HEK293 (cell line): Measurements from ENCODE around the gene MRNIP.

Experiments used
- CTCF ChIA-PET: fragments of 350-600 bp; formaldehyde crosslinking; extraction: SDS; loops from one replicate; lab custom pipeline; 2021; ENCODE audit warnings: antibody characterized with exemption; lab: Yijun Ruan, JAX
- POLR2A ChIA-PET: fragments of 300-600 bp; formaldehyde crosslinking; extraction: SDS; loops from one replicate; lab custom pipeline; 2020; ENCODE audit warnings: antibody characterized with exemption, inconsistent platforms; lab: Yijun Ruan, JAX
- H3K27ac ChIP-seq: fragments of 200-500 bp; sonication (Bioruptor generic); 2 replicates; pipeline ENCODE4 v1.5.1; 2014; ENCODE audit warnings: low read depth, low read length, control low read depth, inconsistent platforms; ENCODE audit errors: extremely low read depth
- H3K36me3 ChIP-seq, 2 experiments: fragments of 200-500 bp in 1 of 2; sonication (Bioruptor generic) in 1 of 2; 1 replicate in 1 of 2; 2 replicates in 1 of 2; pipeline ENCODE4 v1.5.1; 2014 to 2017; ENCODE audit warnings: inconsistent platforms in 2 of 2, low read length in 2 of 2; ENCODE audit not compliant: control insufficient read depth in 2 of 2, insufficient read depth in 1 of 2
- H3K4me1 ChIP-seq: fragments of 200-500 bp; sonication (Bioruptor generic); 2 replicates; pipeline ENCODE4 v1.5.1; 2014; ENCODE audit warnings: mild to moderate bottlenecking, low read length, inconsistent platforms; ENCODE audit not compliant: control insufficient read depth, insufficient read depth
- H3K4me3 ChIP-seq: 2 replicates; pipeline ENCODE4 v1.5.1; 2011; ENCODE audit warnings: low read depth, mild to moderate bottlenecking, control low read depth, low read length, moderate library complexity
- H3K9me3 ChIP-seq: fragments of 200-500 bp; sonication (Bioruptor generic); 2 replicates; pipeline ENCODE4 v1.5.1; 2014; ENCODE audit warnings: low read depth, low read length, inconsistent platforms; ENCODE audit not compliant: control insufficient read depth, insufficient read depth
- GLIS1 ChIP-seq: fragments of 450-650 bp; formaldehyde crosslinking; IDR thresholded peaks from 2 replicates; pipeline ENCODE4 v1.5.1; 2016; ENCODE audit warnings: missing biosample characterization, missing genetic modification characterization
- IKZF3 ChIP-seq: fragments of 450-650 bp; IDR thresholded peaks from 2 replicates; pipeline ENCODE4 v1.5.0; 2018; ENCODE audit warnings: missing biosample characterization, mild to moderate bottlenecking, missing genetic modification characterization, moderate library complexity
- INSM2 ChIP-seq: fragments of 450-650 bp; formaldehyde crosslinking; IDR thresholded peaks from 2 replicates; pipeline ENCODE4 v1.5.1; 2016; ENCODE audit warnings: missing biosample characterization, missing genetic modification characterization
- KLF1 ChIP-seq: fragments of 450-650 bp; formaldehyde crosslinking; IDR thresholded peaks from 2 replicates; pipeline ENCODE4 v1.5.1; 2016; ENCODE audit warnings: missing biosample characterization, missing genetic modification characterization
- KLF17 ChIP-seq: fragments of 450-650 bp; formaldehyde crosslinking; IDR thresholded peaks from 2 replicates; pipeline ENCODE4 v1.5.1; 2016; ENCODE audit warnings: missing biosample characterization, missing genetic modification characterization
- PRDM1 ChIP-seq: fragments of 450-650 bp; formaldehyde crosslinking; IDR thresholded peaks from 2 replicates; pipeline ENCODE4; 2016; ENCODE audit warnings: missing biosample characterization, missing genetic modification characterization
- SCRT1 ChIP-seq: fragments of 450-650 bp; formaldehyde crosslinking; IDR thresholded peaks from 2 replicates; pipeline ENCODE4 v1.5.1; 2016; ENCODE audit warnings: missing biosample characterization, missing genetic modification characterization, borderline replicate concordance
- ZBTB17 ChIP-seq: fragments of 450-650 bp; formaldehyde crosslinking; IDR thresholded peaks from 2 replicates; pipeline ENCODE4 v1.5.1; 2016; ENCODE audit warnings: missing biosample characterization, missing genetic modification characterization
- ZBTB26 ChIP-seq: fragments of 450-650 bp; formaldehyde crosslinking; optimal IDR thresholded peaks from 2 replicates; pipeline ENCODE3; 2016; ENCODE audit warnings: missing biosample characterization, mild to moderate bottlenecking, missing genetic modification characterization
- ZBTB48 ChIP-seq: fragments of 450-650 bp; formaldehyde crosslinking; IDR thresholded peaks from 2 replicates; pipeline ENCODE4 v1.5.1; 2016; ENCODE audit warnings: missing biosample characterization, missing genetic modification characterization
- ZBTB8A ChIP-seq: fragments of 450-650 bp; formaldehyde crosslinking; IDR thresholded peaks from 2 replicates; pipeline ENCODE4 v1.5.1; 2016; ENCODE audit warnings: missing biosample characterization, missing genetic modification characterization
- ZNF155 ChIP-seq: fragments of 450-650 bp; formaldehyde crosslinking; IDR thresholded peaks from 2 replicates; pipeline ENCODE4 v1.5.1; 2016; ENCODE audit warnings: missing biosample characterization, missing genetic modification characterization
- ZNF18 ChIP-seq: fragments of 450-650 bp; formaldehyde crosslinking; IDR thresholded peaks from 2 replicates; pipeline ENCODE4 v1.5.1; 2016; ENCODE audit warnings: missing biosample characterization, missing genetic modification characterization
- ZNF184 ChIP-seq: fragments of 450-650 bp; IDR thresholded peaks from 2 replicates; pipeline ENCODE4 v1.5.1; 2018; ENCODE audit warnings: missing biosample characterization, mild to moderate bottlenecking, missing genetic modification characterization
- ZNF423 ChIP-seq: fragments of 450-650 bp; formaldehyde crosslinking; IDR thresholded peaks from 2 replicates; pipeline ENCODE4 v1.5.1; 2016; ENCODE audit warnings: missing biosample characterization, missing genetic modification characterization
- ZNF449 ChIP-seq: fragments of 450-650 bp; formaldehyde crosslinking; IDR thresholded peaks from 2 replicates; pipeline ENCODE4 v1.5.1; 2017; ENCODE audit warnings: missing biosample characterization, mild to moderate bottlenecking, missing genetic modification characterization, moderate library complexity
- ZNF549 ChIP-seq: fragments of 450-650 bp; IDR thresholded peaks from 2 replicates; pipeline ENCODE4 v1.5.1; 2018; ENCODE audit warnings: missing biosample characterization, missing genetic modification characterization, mild to moderate bottlenecking, inconsistent platforms, moderate library complexity
- ZNF639 ChIP-seq: fragments of 450-650 bp; formaldehyde crosslinking; IDR thresholded peaks from 2 replicates; pipeline ENCODE4 v1.5.1; 2016; ENCODE audit warnings: missing biosample characterization, missing genetic modification characterization
- ZNF76 ChIP-seq: fragments of 450-650 bp; formaldehyde crosslinking; IDR thresholded peaks from 2 replicates; pipeline ENCODE4; 2016; ENCODE audit warnings: low read depth, missing biosample characterization, missing genetic modification characterization, borderline replicate concordance
- ZSCAN16 ChIP-seq: fragments of 450-650 bp; formaldehyde crosslinking; IDR thresholded peaks from 2 replicates; pipeline ENCODE4 v1.5.1; 2016; ENCODE audit warnings: missing biosample characterization, missing genetic modification characterization
- ZSCAN23 ChIP-seq: fragments of 450-650 bp; formaldehyde crosslinking; IDR thresholded peaks from 2 replicates; pipeline ENCODE4 v1.5.1; 2016; ENCODE audit warnings: missing biosample characterization, missing genetic modification characterization
- ZSCAN4 ChIP-seq: fragments of 450-650 bp; formaldehyde crosslinking; IDR thresholded peaks from 2 replicates; pipeline ENCODE4 v1.5.1; 2017; ENCODE audit warnings: missing biosample characterization, missing genetic modification characterization
- ZXDB ChIP-seq: fragments of 450-650 bp; formaldehyde crosslinking; IDR thresholded peaks from 2 replicates; pipeline ENCODE4 v1.5.1; 2016; ENCODE audit warnings: missing biosample characterization, missing genetic modification characterization

MRNIP gene

GRCh38 chr5:179819296-179820126 lies 39.1 kb downstream of the MRNIP start (continued):
- peak; percentile 8; the same call in 1 of the 2 replicates for TF ChIP-seq ZNF639 (tag by site-specific recombination)
- no peak for TF ChIP-seq ZSCAN4 (tag by site-specific recombination)
- TF ChIP-seq GLIS1 (tag by site-specific recombination), result peak; percentile 90
- peak; percentile 24; the same call in 1 of the 2 replicates for TF ChIP-seq ZXDB (tag by site-specific recombination)
- TF ChIP-seq PRDM1, result peak; percentile 65; the same call in 1 of the 2 replicates
- TF ChIP-seq ZSCAN16 (tag by site-specific recombination), result no peak
- peak; percentile 8 for TF ChIP-seq ZBTB26 (tag by site-specific recombination)
- TF ChIP-seq ZNF449 (tag by site-specific recombination), result no peak
- peak; percentile 9; the same call in 1 of the 2 replicates for TF ChIP-seq ZBTB48 (tag by site-specific recombination)
- peak; percentile 79 for TF ChIP-seq ZNF18 (tag by site-specific recombination)
- peak; percentile 42; the same call in 1 of the 2 replicates for TF ChIP-seq ZBTB17 (tag by site-specific recombination)
- TF ChIP-seq ZNF155, result no peak
- TF ChIP-seq KLF17 (tag by site-specific recombination), result peak; percentile 42

- POLR2A ChIA-PET, result interaction anchor here (0.6 to 1.1 kb wide), 3 partner anchors 12 to 1295 kb away, joined by 3 read pairs; no protein-coding TSS in a partner anchor
- H3K36me3 ChIP-seq, result peaks cover 5 to 39% of the 10 kb centered on the region in 2 experiments; a peak in 2 of 3 replicates
- H3K27ac ChIP-seq, result peak overlapping the region; percentile 92
- H3K9me3 ChIP-seq, result no peaks in the 10 kb centered on the region
- H3K4me1 ChIP-seq, result peaks cover 19% of the 10 kb centered on the region
- CTCF ChIA-PET, result interaction anchor here (0.7 kb wide), 1 partner anchor 13 kb away, joined by 3 read pairs; no protein-coding TSS in a partner anchor
- peak overlapping the region; percentile 21 for H3K4me3 ChIP-seq
- TF ChIP-seq KLF1 (tag by site-specific recombination) (peak; percentile 90), SCRT1 (tag by site-specific recombination) (no peak), ZNF184 (peak; percentile 46; the same call in 1 of the 2 replicates), ZNF423 (0 out of 2 replicates have a peak, but pooled peaks have one; percentile 47), ZNF549 (tag by site-specific recombination) (no peak), ZNF76 (tag by site-specific recombination) (peak; percentile 86), ZBTB8A (tag by site-specific recombination) (peak; percentile 71), INSM2 (tag by site-specific recombination) (peak; percentile 72), ZSCAN4 (tag by site-specific recombination) (peak; percentile 44; the same call in 1 of the 2 replicates), ZSCAN23 (peak; percentile 91; the same call in 1 of the 2 replicates), IKZF3 (peak; percentile 65)
These were observed 39.8 kb downstream of the MRNIP start for GRCh38 chr5:179818746-179819295.
